Globus pallidus (tissue), 1 donor: ENCODE results near the gene CLDN8.
A peak's percentile ranks its signal among the peaks of the same experiment; 100 is the strongest.

Source experiments
- DNase-seq: peaks from one replicate; pipeline ENCODE4 v3.0.0-alpha.2; 2015; ENCODE audit warnings: low spot score

CLDN8 gene

DNA sequence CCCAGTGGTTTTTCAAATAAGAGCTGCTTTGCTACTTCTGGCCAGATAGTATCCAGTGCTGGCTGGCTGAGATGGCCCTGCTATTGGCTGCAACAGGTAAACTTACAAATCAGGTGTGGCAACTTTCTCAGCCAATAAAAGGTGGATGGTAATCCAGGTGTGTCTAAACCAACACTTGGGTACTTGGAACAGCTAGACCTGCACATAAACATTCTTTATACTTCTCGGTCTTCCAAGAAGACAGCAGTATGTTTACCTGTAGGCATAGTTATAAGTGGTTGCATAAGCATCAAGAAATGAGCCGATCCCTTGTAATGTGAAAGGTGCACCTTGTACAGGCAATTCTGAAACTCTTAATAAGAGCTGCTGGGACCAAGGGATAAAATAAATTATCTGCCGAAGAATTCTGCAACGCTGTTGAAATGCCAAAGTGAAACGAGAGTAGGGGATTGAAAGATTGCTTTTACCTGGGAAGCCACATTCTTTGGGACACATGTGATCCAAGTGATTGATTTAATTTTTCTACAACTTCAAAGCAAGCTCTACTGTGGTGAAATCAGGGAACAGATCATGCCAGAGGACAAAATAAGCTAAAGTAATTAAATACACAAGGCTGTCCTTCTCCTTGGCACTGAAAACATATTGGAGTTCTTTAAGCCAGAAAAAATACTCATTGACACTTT is at the start of gene CLDN8:
TSS of gene CLDN8 (minus strand) at position 57 of the 683 bp plus-strand sequence. CDS start 172 bp downstream, outside the sequence.
- DNase-seq = no peak

DNA sequence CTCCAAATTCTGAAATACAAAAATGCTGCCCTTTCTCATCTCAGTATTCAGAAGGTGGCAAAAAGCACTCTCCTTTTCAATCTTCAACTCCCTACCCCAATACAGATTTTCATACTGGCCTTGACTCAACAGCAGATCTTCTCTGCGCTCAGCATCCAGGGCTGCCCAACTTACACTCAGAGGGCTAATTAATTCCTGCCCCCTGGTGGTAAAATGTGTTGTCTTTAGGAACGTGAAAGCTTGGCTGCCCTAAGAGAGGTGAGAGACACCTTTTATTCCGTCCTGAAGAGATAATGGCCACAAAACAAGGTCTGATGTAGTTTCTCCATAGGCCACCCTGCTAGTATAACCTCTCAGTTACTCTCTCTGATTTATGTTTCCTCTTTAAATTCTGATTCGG is 41.9 kb upstream of the CLDN8 start:
- no peak for DNase-seq

DNA sequence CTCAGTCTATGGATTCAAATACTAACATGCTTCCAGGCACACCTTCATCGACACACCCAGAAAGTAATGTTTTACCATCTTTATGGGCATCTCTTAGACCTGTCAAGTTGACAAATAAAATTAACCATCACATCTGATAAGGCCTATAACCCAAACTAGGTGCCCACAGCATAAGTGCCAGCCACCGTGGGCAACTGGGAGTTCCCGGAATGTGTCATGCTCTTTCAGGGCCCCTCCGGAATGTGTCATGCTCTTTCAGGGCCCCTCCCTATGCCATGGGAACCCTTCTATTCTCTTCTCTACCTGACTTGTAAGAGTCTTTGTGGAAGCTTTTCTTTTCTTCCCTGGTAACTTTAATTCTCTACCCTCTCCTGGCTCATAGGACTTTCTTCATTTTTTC is 40.2 kb upstream of the CLDN8 start:
- no peak for DNase-seq

DNA sequence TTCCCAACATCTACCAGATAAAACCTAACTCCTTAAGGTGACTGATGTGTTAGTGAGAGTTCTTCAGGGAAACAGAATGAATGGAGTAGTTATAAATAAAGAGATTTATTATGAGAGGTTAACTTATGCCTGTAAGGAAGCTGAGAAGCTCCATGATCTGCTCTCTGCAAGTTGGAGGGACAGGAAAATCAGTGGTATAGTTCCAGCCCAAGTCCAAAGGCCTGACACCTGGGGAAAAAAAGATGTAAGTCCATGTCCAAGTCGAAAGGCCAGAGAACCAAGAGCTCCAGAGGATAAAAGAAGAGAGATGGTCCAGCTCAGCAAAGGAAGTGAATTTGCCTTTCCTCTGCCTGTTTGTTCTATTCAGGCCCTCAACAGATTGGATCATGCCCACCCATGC is 39.8 kb upstream of the CLDN8 start:
- DNase-seq = no peak

DNA sequence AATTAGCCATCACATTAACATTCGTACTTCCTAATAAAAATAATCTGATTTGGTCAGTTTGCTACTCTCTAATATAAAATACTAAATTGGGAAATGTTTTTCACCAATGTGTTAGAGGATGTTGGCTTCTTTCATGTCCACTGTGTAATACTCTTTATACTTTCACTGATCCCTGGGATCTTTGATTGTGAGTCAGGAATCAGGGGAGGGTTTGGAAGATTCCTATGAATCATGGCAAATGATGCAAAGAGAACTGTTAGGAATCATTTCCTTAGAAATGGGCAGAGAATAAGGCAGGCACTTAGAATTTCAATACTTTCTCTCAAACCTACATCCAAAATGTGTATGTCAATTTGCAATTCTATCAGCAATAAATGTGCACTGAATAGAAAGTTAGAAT is 35.9 kb upstream of the CLDN8 start:
- no peak for DNase-seq

DNA sequence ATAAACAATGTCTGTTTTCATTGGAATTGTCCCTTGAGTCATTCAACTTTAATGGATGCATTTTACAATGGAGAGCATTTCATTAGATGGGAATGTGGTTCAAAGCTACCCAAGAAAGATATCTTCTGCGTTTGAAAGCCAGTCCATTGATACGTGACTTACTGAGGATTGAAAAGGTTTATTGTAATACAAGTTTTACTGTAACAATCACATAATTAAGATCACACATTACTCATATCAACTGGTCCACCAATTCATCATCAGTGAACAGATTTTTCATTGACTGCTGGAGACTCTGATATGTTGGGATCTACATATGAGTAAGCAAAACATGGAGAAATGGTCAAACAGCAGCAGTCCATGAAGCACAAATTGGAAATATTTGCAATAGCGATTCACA is 34.0 kb upstream of the CLDN8 start:
- no peak for DNase-seq

DNA sequence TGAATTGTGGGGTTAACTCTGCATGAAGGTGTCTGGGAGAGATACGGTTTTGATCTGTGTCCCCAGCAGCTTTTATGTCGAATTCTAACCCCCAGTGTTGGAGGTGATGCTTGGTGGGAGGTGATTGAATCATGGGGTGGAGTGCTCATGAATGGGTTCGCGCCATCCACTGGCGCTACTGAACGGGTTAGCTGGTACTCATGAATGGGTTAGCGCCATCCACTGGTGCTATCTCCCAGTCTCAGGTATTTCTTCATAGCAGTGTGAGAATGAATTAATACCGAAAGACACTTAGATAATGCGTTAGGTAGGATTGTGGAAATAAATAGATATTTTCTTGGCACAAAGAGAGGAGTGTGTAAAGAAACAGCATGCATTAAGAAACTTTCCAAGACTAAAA is 32.9 kb upstream of the CLDN8 start:
- no peak for DNase-seq

DNA sequence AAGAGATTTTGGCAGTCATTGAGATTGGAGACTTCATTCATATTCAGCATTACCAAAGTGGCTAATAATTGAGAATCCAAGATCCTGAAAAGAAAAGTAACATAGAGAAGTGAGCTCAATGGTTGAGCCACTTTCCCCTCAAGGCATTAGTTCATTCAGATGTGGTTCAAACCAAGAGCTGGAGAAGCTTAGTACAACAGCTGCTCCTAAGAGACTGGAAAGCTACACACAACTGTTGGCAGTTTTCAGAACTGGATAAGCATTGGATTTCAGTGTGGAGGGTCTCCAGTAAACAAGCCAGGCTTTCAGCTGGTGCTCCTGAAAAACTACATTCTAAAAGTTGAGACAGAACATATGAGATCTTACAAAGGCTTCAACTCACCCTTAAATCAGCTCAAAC is 29.2 kb upstream of the CLDN8 start:
- DNase-seq = no peak

DNA sequence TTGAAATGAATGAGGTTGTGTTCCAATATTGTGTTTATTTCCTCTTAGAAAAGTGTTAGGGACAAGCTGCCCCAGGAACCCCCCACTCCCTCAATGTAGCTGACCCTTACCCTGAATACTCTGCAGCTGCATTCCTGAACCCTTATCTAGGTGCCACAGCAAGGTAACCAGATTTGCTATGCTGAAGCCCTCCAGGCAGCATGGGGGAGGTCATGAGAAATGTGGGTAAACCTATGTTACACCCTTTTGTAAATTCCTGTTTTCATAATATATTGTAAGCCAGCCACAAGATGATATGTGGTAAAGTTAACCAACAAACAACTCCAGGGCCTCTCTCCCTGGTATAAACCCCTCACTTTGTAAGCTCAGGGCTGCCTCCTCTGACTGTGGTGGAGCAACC is 27.8 kb upstream of the CLDN8 start:
- DNase-seq = no peak

DNA sequence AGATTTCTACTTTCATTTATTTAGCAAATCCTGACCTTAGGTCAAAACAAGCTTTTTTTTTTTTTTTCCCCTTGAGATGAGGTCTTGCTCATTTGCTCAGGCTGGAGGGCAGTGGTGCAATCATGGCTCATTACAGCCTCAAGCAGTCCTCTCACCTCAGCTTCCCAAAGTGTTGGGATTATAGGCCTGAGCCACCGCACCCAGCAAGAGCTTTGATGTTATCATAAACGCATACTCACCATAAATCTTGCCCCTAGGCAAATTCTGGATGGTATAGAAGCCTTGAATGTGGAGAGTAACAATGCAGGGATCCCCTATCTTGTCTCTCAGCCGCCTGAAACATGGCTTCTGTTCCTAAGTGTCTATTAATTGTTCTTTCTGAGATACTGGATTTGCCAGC is 24.8 kb upstream of the CLDN8 start:
- no peak for DNase-seq

DNA sequence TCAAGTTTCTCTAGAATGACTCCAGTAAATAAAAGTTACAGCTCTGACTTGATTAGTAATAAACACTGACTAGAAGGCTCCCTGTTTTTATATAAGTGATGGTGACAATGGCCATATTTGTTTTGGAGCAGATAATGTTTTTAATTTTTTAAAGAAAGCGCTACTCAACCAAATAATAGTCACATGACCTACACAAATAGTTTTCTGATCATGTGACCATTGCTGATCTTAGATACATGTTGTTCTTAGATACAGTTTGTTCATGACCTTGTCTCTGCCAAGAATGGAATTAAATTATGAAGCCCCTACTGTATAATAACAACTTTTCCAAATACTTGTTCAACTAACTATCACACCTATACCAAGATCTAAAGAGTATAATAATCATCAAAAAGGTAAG is 22.3 kb upstream of the CLDN8 start:
- DNase-seq = no peak

DNA sequence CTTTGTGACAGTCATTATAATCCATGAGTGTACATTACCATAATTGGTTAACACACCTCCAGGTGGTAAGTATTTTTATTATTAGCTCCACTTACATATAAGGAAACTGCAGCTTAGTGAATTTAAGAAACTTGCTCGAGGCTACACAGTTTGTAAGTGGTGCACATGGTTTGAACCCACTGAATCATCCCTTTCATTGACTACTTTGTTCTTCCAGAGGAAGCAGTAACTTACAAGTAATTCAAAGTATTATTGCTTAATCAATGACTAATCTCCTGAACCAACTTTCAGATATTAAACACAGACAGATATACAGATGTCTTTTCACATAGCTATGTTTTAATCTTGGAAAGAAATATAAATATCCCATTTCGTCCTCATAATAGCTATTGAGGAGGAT is 18.7 kb upstream of the CLDN8 start:
- DNase-seq = no peak

DNA sequence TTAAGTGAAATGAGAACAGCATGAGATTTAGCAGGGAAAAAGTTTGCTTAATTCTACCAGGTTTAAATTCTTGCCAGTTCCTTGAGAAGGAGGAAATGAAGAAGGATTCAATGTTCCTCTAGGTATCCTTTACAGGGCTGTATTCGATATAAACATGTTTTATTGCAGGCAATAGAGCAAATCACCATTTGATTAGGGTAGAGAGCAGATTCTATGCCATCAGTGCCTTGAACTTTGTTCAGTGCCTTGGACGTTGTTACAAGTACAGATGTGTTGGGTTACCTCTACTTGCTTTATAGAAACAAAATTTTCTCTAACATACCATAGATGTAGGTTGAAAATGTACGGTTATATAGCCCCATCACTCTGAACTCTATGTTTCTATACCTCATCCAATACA is 18.2 kb upstream of the CLDN8 start:
- DNase-seq = no peak

DNA sequence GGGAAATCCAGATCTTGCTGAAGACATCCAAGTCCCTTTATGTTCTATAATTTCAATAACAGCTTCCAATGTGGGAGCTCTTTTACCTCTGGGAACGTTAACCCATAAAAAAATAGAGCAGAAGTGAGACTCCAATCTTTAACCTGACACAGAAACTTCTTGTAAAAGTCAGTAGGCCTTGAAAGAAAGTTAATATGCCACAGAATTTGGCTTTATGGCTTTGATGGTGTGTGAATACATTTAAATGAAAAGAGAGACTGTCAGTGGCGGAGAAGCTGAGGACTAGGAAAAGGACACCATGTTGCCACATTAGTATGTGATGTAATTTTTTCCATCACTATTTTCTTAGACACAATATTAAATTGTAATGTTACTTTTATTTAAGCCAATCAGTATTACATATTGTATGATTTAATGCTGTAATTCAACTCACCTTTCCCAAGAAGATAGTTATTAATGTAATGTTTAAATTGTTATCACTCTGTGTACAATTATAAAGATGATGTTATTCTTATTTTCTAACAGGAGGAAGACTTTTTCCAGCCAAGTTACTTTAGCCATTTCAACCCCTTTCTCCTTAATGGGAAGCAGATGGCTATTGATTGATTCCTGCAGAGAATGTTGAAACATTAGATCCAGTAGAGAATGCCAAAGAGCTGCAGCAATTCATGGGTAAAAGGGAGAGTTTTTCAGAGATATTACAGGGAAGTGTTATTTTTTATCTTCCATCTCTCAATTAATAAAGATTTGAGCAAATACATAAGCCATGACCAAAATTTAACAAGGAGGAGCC is 17.5 kb upstream of the CLDN8 start:
- DNase-seq = no peak

DNA sequence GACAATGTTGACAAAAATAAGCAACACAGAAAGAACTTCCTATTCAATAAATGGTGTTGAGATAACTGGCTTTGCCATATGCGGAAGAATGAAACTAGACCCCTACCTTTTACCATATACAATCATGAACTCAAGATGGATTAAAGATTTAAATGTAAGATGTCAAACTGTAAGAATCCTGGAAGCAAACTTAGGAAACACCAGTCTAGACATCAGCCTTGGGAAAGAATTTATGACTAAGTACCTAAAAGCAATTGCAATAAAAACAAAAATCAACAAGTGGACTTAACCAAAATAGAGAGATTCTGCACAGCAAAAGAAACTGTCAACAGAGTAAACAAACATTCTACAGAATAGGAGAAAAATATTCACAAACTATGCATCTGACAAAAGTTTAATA is 16.1 kb upstream of the CLDN8 start:
- no peak for DNase-seq

DNA sequence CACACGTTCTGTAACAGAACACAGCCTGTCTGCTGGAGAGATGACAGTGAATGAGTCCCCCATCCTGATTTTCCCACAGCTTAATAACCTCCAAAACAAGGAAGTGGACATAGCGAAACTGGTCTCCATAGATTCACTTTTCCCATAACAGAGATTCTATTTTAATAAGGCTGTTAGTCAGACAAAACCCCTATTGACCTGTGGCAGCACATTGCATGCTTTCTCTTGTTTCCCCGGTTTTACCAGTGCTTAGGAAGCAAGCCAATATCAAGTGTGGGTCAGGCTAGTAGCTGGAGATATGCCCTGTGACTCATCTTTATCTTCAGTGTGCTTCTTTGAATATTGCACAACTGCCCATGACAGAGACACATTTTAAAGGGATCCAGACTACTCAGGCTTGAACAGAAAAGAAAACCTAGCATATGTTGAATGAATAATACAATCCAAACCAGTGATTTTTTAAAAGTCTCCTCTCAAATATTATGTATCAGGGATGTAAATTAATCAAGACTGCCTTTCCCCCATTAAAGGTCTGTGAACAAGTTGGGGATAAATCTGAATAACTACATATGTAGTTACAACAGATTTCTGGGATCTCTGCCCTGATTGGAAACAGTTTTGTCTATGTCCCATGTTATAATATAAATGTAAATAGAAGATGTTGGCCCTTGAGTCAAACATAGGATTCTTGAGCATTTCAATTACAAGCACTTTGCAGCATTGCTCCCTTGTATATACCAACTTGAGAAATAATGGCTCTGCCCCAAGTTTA is 11.9 kb upstream of the CLDN8 start:
- DNase-seq = peak; percentile 3

DNA sequence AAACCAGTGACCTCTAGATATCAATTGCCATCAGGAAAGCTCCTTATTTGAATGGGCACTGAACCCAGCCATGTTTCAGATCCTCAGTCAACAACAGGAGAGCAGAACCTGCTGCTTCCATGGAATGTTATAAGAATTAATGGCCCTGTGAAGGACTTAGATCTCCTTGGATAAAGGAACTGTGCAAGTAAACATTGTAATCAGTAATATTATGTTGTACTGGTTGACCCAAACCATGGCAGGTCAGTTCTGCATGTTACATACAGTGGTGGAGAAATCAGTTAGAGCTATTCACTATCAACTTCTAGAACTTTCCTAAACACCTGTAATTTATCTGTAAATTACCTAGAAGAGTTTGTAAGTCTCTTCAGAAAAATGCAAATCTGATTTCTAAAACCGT is 11.2 kb upstream of the CLDN8 start:
- DNase-seq = no peak

DNA sequence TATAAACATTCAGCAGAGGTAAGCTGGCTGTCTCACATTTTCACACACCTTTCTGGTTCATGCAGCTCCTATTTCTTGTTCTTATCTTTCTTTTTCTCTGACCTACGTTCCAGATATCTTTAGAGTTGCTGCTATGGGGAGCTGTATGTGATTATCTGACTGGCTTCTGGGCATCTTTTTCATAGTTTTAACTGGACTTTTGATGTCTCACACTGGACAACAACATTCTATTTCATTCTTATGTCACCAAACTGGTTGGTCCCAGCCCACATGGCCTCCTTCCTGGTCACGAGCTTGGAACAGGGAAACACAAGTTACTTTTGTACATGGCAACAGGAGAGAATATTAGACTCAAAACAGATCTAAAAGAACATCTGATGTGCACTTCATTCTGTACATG is 7.7 kb upstream of the CLDN8 start:
- DNase-seq = no peak

DNA sequence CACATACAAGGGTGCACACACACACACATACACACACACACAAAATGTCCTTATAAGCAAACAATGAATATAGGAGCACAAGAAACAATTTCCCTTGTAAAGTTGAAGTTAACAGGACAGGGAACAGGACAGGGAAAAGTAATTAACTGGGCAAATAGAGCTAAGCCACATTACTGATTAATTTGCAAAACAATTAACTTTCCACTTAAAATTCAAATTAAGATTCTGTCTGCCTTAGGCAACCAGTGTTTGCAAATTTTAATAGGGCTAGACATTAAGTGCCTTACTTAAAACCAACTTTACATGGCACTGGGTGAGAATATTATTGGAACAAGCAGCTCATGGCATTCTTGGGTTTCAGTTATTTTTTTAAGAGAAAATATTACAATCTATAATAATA is 6.8 kb upstream of the CLDN8 start:
- DNase-seq = no peak

DNA sequence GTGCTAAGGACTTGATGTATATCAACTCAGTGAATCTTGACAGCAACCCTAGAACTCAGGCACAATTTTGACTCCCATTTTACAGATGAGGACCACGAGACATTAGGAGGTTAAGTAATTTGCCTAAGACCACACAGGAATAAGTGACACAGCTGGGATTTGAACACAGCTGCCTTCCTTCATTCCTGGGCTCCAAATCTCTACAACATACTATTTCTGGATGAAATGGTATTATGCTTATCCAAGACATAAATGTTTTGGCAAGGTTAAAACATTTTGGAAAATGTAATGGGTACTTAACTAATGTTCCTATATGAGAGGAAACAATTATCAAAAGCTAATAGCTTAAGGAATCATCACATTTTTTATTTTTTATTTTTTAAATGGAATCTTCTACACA is 4.8 kb downstream of the CLDN8 start:
- DNase-seq = no peak

DNA sequence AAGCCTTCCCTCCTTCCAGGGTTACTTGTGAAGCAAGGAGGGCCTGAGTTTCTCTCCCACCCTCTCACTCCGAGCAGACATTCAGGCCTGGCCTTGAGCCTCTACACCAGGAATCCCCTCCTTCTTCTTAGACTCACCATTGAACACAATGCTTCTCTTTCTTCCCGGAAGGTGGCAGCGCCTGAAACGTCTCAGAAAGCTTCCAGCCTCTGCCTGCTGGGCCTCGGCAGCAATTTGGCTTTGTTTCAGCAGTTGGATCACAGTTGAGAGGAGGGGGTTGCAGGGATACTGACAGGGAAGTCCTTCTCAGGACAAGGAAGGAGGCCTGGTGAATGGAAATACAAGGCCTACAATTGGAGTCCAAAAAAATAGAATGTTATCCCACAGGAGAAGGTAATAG is 6.3 kb downstream of the CLDN8 start:
- no peak for DNase-seq

DNA sequence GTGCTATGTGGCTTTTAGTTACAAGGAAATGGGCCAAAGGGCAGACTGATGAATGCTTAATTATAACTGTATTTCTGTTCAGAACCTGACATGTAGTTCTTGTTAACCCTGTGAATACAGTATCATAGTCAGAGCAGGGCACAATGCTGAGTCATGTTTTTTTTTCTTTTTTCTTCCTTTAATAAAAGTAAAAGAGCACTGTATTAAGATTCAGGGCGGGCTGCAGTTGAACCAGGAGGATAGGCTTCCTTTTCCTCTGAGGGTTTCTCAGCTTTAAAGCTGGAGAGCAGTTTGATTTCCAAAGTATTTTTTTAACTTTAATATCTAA is 8.7 kb downstream of the CLDN8 start:
- DNase-seq = no peak

DNA sequence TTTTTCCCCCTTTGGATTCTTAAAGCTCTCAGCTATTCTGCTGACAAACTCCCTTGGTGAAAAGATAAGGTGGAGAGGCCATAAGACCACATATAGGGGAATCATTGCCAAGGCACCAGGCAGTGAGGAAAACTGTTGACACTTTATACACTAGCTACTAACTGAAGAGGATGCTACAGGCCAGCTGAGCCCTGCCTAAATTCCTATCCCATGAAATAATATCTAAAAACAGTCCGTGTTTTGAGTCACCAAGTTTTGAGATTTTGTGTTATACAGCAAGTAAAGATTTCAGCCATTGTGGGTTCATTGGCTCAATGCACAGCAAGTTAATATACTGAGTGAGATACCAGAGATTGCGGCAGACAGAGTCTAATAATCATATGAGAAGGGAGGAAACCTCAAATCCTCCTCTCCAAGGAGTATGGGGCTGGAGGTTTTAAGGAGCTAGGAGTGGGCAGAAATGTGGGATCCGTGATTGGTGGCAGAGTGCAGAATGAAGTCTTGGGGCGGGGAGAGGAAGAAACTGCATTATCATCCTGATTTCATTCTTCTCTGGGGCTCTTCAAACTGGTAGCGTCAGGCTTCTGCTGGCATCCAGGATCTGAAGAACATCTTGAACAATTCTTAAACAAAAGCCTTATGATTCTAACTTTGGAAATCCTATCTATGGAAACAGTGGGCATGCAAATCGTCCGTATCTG is 9.2 kb downstream of the CLDN8 start:
- DNase-seq = no peak
